HCT116 (cell line): ENCODE data around the gene SLC41A1. TPM values are rescaled to one million over a fixed set of nuclear protein-coding genes. Genes with fewer than 3 reads are reported as not detected.

ENCODE experiments used
- ATAC-seq: fragments of 200-7000 bp; cut with Tn5 transposase; 2 replicates; pipeline ENCODE4 v1.9.1; 2020; ENCODE audit warnings: mild to moderate bottlenecking, moderate library complexity
- BruUV-seq: library from RNA; stranded (reverse); fragments of 400-500 nt; replicated peaks from 2 replicates; lab custom pipeline; 2021; lab: Mats Ljungman, UMichigan
- CTCF ChIA-PET: fragments of 300-600 bp; sonication (Branson Sonifier 250); formaldehyde crosslinking; loops from one replicate; lab custom pipeline; 2021; ENCODE audit warnings: antibody characterized with exemption; lab: Charles Lee
- POLR2A ChIA-PET: fragments of 300-600, 350-600 bp; sonication (Branson Sonifier 250); formaldehyde crosslinking; loops from one replicate; lab custom pipeline; 2021; ENCODE audit warnings: antibody characterized with exemption; lab: Charles Lee
- RAD21 ChIA-PET, 2 experiments: fragments of 300-600 bp; sonication (Branson Sonifier 250); formaldehyde crosslinking; loops; one replicate each; lab custom pipeline; 2023; ENCODE audit warnings: low total read pairs in 2 of 2; ENCODE audit not compliant: uncharacterized antibody in 2 of 2, unreplicated experiment in 2 of 2, low non-redundant PET in 1 of 2; lab: Charles Lee
- DNase-seq: peaks from one replicate; pipeline ENCODE4 v3.0.0-alpha.2; 2010; ENCODE audit warnings: low read depth, low spot score
- H2AFZ ChIP-seq: fragments of 200-600 bp; shearing (Covaris generic), sonication (generic); 2 replicates; pipeline ENCODE4 v1.6.1; 2017; ENCODE audit warnings: low read depth, mixed run types, mixed read lengths, antibody characterized with exemption, low read length; ENCODE audit not compliant: poor library complexity, severe bottlenecking
- H3K27ac ChIP-seq: 2 replicates; pipeline ENCODE4 v1.5.1; 2012; ENCODE audit warnings: low read depth, low read length
- H3K27me3 ChIP-seq: fragments of 200-600 bp; sonication (generic); 2 replicates; pipeline ENCODE4 v1.6.1; 2016; ENCODE audit warnings: mixed run types, low read length, mixed read lengths; ENCODE audit not compliant: insufficient read depth
- H3K36me3 ChIP-seq, 2 experiments: fragments of 200-500 bp in 1 of 2; fragments of 200-600 bp in 1 of 2; sonication (Bioruptor generic) in 1 of 2; sonication (generic) in 1 of 2; 2 replicates each; pipeline versions ENCODE4 v1.5.1 to v1.6.1; 2014 to 2016; ENCODE audit warnings: low read length in 2 of 2, inconsistent platforms in 1 of 2, mixed read lengths in 1 of 2, mixed run types in 1 of 2; ENCODE audit not compliant: insufficient read depth in 2 of 2, control insufficient read depth in 1 of 2
- H3K4me1 ChIP-seq, 2 experiments: fragments of 200-600 bp in 1 of 2; sonication (generic) in 1 of 2; 2 replicates each; pipeline versions ENCODE4 v1.5.1 to v1.6.1; 2012 to 2017; ENCODE audit warnings: low read length in 2 of 2, inconsistent platforms in 1 of 2, mild to moderate bottlenecking in 1 of 2, mixed read lengths in 1 of 2, mixed run types in 1 of 2, moderate library complexity in 1 of 2; ENCODE audit not compliant: insufficient read depth in 2 of 2, control insufficient read depth in 1 of 2
- H3K4me2 ChIP-seq: fragments of 200-600 bp; sonication (generic); 2 replicates; pipeline ENCODE4 v1.6.1; 2017; ENCODE audit warnings: mixed run types, low read length, mixed read lengths
- H3K4me3 ChIP-seq, 2 experiments: fragments of 200-600 bp in 1 of 2; sonication (generic) in 1 of 2; replicated peaks in 1 of 2; 2 replicates each; pipeline ENCODE4 v1.5.1; 2011 to 2016; ENCODE audit warnings: low read length in 2 of 2, control low read depth in 1 of 2, low read depth in 1 of 2, mild to moderate bottlenecking in 1 of 2, mixed read lengths in 1 of 2, mixed run types in 1 of 2
- H3K79me2 ChIP-seq: fragments of 200-600 bp; sonication (generic); 2 replicates; pipeline ENCODE4 v1.6.1; 2017; ENCODE audit warnings: mild to moderate bottlenecking, mixed run types, low read length, moderate library complexity, mixed read lengths; ENCODE audit not compliant: insufficient read depth
- H3K9ac ChIP-seq: fragments of 200-600 bp; sonication (generic); 2 replicates; pipeline ENCODE4 v1.6.1; 2016; ENCODE audit warnings: low read length, mixed read lengths
- H3K9me2 ChIP-seq: fragments of 200-600 bp; sonication (generic), shearing (Covaris generic); 2 replicates; pipeline ENCODE4 v1.6.1; 2017; ENCODE audit warnings: mixed run types, mild to moderate bottlenecking, moderate library complexity; ENCODE audit not compliant: insufficient read depth
- H3K9me3 ChIP-seq, 2 experiments: fragments of 200-500 bp in 1 of 2; fragments of 200-600 bp in 1 of 2; sonication (Bioruptor generic) in 1 of 2; sonication (generic) in 1 of 2; 2 replicates each; pipeline ENCODE4 v1.6.1; 2014 to 2017; ENCODE audit warnings: low read length in 2 of 2, mixed read lengths in 2 of 2, inconsistent platforms in 1 of 2, low read depth in 1 of 2, mild to moderate bottlenecking in 1 of 2, mixed run types in 1 of 2, moderate library complexity in 1 of 2; ENCODE audit not compliant: control insufficient read depth in 1 of 2, insufficient read depth in 1 of 2
- H4K20me1 ChIP-seq: fragments of 200-600 bp; sonication (generic), shearing (Covaris generic); 2 replicates; pipeline ENCODE4 v1.6.1; 2017; ENCODE audit warnings: mixed run types, mild to moderate bottlenecking, moderate library complexity; ENCODE audit not compliant: insufficient read depth
- CBX3 ChIP-seq: IDR thresholded peaks from 2 replicates; pipeline ENCODE4 v1.6.1; 2012; ENCODE audit warnings: low read depth
- CEBPB ChIP-seq: IDR thresholded peaks from 2 replicates; pipeline ENCODE4 v1.6.1; 2012; ENCODE audit warnings: low read depth
- EGR1 ChIP-seq: IDR thresholded peaks from 2 replicates; pipeline ENCODE4 v1.6.1; 2012; ENCODE audit warnings: low read depth
- ELF1 ChIP-seq: IDR thresholded peaks from 2 replicates; pipeline ENCODE4 v1.6.1; 2012; ENCODE audit warnings: low read depth, borderline replicate concordance
- EZH2 ChIP-seq: fragments of 200-600 bp; sonication (generic); IDR thresholded peaks from 2 replicates; pipeline ENCODE4 v1.6.1; 2017; ENCODE audit warnings: antibody characterized with exemption, mixed run types
- EZH2phosphoT487 ChIP-seq: fragments of 200-600 bp; IDR thresholded peaks from 2 replicates; pipeline ENCODE4 v1.6.1; 2018; ENCODE audit warnings: antibody characterized with exemption, borderline replicate concordance
- JUND ChIP-seq: IDR thresholded peaks from 2 replicates; pipeline ENCODE4 v1.6.1; 2012
- POLR2A ChIP-seq: IDR thresholded peaks from 2 replicates; pipeline ENCODE4 v1.7.0; 2011; ENCODE audit warnings: borderline replicate concordance; ENCODE audit not compliant: insufficient read depth, insufficient read length; ENCODE audit errors: extremely low read depth
- POLR2AphosphoS5 ChIP-seq: IDR thresholded peaks from 2 replicates; pipeline ENCODE4 v1.6.1; 2011; ENCODE audit warnings: mild to moderate bottlenecking, low read depth, low read length, moderate library complexity
- SIN3A ChIP-seq: IDR thresholded peaks from 2 replicates; pipeline ENCODE4 v1.6.1; 2012; ENCODE audit warnings: low read depth
- SP1 ChIP-seq: IDR thresholded peaks from 2 replicates; pipeline ENCODE4 v1.6.1; 2012; ENCODE audit warnings: low read depth
- SRF ChIP-seq: IDR thresholded peaks from 2 replicates; pipeline ENCODE4 v1.6.1; 2012; ENCODE audit warnings: low read depth
- YY1 ChIP-seq: IDR thresholded peaks from 2 replicates; pipeline ENCODE4 v1.6.1; 2011; ENCODE audit warnings: low read length, low read depth, moderate library complexity, mild to moderate bottlenecking; ENCODE audit not compliant: insufficient replicate concordance; ENCODE audit errors: extremely low read depth
- ZFX ChIP-seq: fragments of 450-650 bp; IDR thresholded peaks from 2 replicates; pipeline ENCODE4 v1.6.1; 2017
- ZNF274 ChIP-seq: fragments of 200-500 bp; sonication (Bioruptor generic); IDR thresholded peaks from 2 replicates; pipeline ENCODE4 v1.6.1; 2014; ENCODE audit warnings: mild to moderate bottlenecking, low read depth, low read length, inconsistent platforms
- intact Hi-C: fragments of 100-400 bp; cut with micrococcal nuclease; formaldehyde crosslinking; loops from 2 replicates; pipeline ENCODE4 v1.10.0; 2022
- total RNA-seq: library from RNA; stranded (reverse); gene quantifications from one replicate; pipeline ENCODE4 v1.2.1, GENCODE V29; 2021; ENCODE audit not compliant: unreplicated experiment
- TF ChIP-seq, protein P1 (sequence below): IDR thresholded peaks from 2 replicates; pipeline ENCODE4 v1.6.1; 2012
- TF ChIP-seq, protein P2 (sequence below), 3 experiments: fragments of 200-600 bp in 1 of 3; sonication (generic) in 1 of 3; IDR thresholded peaks in 2 of 3; conservative IDR thresholded peaks in 1 of 3; 2 replicates each; pipeline ENCODE4 v1.5.1; 2012 to 2017; ENCODE audit warnings: low read depth in 2 of 3, low read length in 2 of 3, antibody characterized with exemption in 1 of 3, borderline replicate concordance in 1 of 3, control low read depth in 1 of 3, mild to moderate bottlenecking in 1 of 3, mixed read lengths in 1 of 3, mixed run types in 1 of 3, moderate library complexity in 1 of 3; ENCODE audit not compliant: insufficient read depth in 1 of 3

SLC41A1 gene
- total RNA-seq, 1 experiment from 2014 or later = 35.9 TPM

DNA sequence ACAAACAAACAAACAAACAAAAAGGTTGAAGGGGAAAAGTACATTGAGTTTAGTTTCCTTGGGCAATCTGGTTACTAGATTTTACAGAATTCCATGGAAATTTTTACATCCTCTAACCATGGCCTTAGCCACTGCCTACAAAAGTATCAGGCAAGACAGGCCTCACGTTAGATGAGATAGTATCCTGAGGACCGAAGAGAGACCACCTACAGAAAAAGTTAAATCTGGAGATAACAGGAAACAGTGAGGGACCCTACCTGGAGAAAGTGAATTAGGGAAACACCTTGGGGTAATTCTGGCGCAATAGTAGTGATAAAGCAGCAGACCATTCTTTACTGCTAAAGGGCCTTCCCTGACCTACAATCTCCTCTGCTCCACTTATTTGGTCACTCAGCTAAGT, 46.4 kb downstream of the SLC41A1 start:
- CTCF ChIA-PET = no interaction called here

More for the DNA sequence above, 46.4 kb downstream of the SLC41A1 start:
- Histone ChIP-seq H3K4me2 (no peak overlapping the region), H3K79me2 (no peaks in the 10 kb centered on the region), H3K4me3 (no peak overlapping the region), H2AFZ (no peak overlapping the region), H3K27ac (no peak overlapping the region), H3K9ac (no peak overlapping the region), H4K20me1 (no peaks in the 10 kb centered on the region), H3K36me3 (peaks cover 0 to 2% of the 10 kb centered on the region in 2 experiments; a peak in 1 of 4 replicates), H3K27me3 (no peaks in the 10 kb centered on the region), H3K9me3 (no peaks in the 10 kb centered on the region), H3K4me1 (no peaks in the 10 kb centered on the region), H3K9me2 (no peaks in the 10 kb centered on the region)
- TF ChIP-seq, protein P1, sequence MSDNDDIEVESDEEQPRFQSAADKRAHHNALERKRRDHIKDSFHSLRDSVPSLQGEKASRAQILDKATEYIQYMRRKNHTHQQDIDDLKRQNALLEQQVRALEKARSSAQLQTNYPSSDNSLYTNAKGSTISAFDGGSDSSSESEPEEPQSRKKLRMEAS = no peak
- TF ChIP-seq POLR2A (no peak), SIN3A (no peak), EZH2phosphoT487 (no peak), ZNF274 (no peak), CBX3 (no peak), JUND (no peak), EGR1 (no peak), YY1 (no peak), ELF1 (no peak), POLR2AphosphoS5 (no peak), CEBPB (no peak), ZFX (no peak), SRF (no peak), EZH2 (no peak), SP1 (no peak)
- TF ChIP-seq, protein P2, sequence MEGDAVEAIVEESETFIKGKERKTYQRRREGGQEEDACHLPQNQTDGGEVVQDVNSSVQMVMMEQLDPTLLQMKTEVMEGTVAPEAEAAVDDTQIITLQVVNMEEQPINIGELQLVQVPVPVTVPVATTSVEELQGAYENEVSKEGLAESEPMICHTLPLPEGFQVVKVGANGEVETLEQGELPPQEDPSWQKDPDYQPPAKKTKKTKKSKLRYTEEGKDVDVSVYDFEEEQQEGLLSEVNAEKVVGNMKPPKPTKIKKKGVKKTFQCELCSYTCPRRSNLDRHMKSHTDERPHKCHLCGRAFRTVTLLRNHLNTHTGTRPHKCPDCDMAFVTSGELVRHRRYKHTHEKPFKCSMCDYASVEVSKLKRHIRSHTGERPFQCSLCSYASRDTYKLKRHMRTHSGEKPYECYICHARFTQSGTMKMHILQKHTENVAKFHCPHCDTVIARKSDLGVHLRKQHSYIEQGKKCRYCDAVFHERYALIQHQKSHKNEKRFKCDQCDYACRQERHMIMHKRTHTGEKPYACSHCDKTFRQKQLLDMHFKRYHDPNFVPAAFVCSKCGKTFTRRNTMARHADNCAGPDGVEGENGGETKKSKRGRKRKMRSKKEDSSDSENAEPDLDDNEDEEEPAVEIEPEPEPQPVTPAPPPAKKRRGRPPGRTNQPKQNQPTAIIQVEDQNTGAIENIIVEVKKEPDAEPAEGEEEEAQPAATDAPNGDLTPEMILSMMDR (IDR thresholded peaks at IDR 0.05 in 2 of 3, conservative IDR thresholded peaks at IDR 0.05 in 1 of 3; ENCODE audit: borderline replicate concordance in 1 of 3, insufficient read depth in 1 of 3, low read depth in 2 of 3, low read length in 2 of 3) = no peak
- ATAC-seq = no peak
- ChIA-PET RAD21 (no interaction called here), POLR2A (no interaction called here)
- DNase-seq = no peak
- no TSS peak for BruUV-seq
- intact Hi-C loops = no loop called here
